Panc1 (cell line): ENCODE data around the gene NPAS2. TPM values are rescaled to one million over a fixed set of nuclear protein-coding genes. Genes with fewer than 3 reads are reported as not detected.

Source experiments
- ATAC-seq: fragments of 200-7000 bp; cut with Tn5 transposase; 2 replicates; pipeline ENCODE4 v1.9.1; 2020; ENCODE audit warnings: mild to moderate bottlenecking, moderate library complexity
- BruUV-seq: library from RNA; stranded (reverse); fragments of 400-500 nt; replicated peaks from 2 replicates; lab custom pipeline; 2021; lab: Mats Ljungman, UMichigan
- CTCF ChIA-PET: fragments of 300-600 bp; sonication (Branson Sonifier 250); formaldehyde crosslinking; loops from one replicate; lab custom pipeline; 2022; ENCODE audit warnings: antibody characterized with exemption; lab: Charles Lee
- POLR2A ChIA-PET: fragments of 300-600 bp; sonication (Branson Sonifier 250); formaldehyde crosslinking; loops from one replicate; lab custom pipeline; 2022; ENCODE audit warnings: antibody characterized with exemption; lab: Charles Lee
- DNase-seq: peaks from one replicate; pipeline ENCODE4 v3.0.0-alpha.2; 2010; ENCODE audit warnings: low read depth, low spot score
- H3K27ac ChIP-seq: 2 replicates; pipeline ENCODE4 v1.5.1; 2011; ENCODE audit warnings: mild to moderate bottlenecking, low read length, inconsistent platforms
- H3K27me3 ChIP-seq: fragments of 200-500 bp; sonication (Bioruptor generic); 2 replicates; pipeline ENCODE4 v1.6.0; 2014; ENCODE audit warnings: low read length, inconsistent platforms; ENCODE audit not compliant: control insufficient read depth, insufficient read depth
- H3K36me3 ChIP-seq: fragments of 200-500 bp; sonication (Bioruptor generic); 2 replicates; pipeline ENCODE4 v1.5.1; 2014; ENCODE audit warnings: inconsistent platforms, mild to moderate bottlenecking, low read length, moderate library complexity; ENCODE audit not compliant: control insufficient read depth, insufficient read depth
- H3K4me1 ChIP-seq: 2 replicates; pipeline ENCODE4 v1.5.1; 2011; ENCODE audit warnings: inconsistent platforms, mild to moderate bottlenecking, low read length, moderate library complexity; ENCODE audit not compliant: control insufficient read depth, insufficient read depth
- H3K4me3 ChIP-seq, 2 experiments: 2 replicates each; pipeline ENCODE4 v1.5.1; 2011 to 2012; ENCODE audit warnings: low read depth in 2 of 2, low read length in 2 of 2, mild to moderate bottlenecking in 2 of 2, inconsistent platforms in 1 of 2, moderate library complexity in 1 of 2
- H3K9me3 ChIP-seq: fragments of 200-500 bp; sonication (Bioruptor generic); 2 replicates; pipeline ENCODE4 v1.5.1; 2014; ENCODE audit warnings: low read depth, mild to moderate bottlenecking, inconsistent platforms, low read length, moderate library complexity; ENCODE audit not compliant: control insufficient read depth, insufficient read depth
- CTCF ChIP-seq: fragments of 450-650 bp; IDR thresholded peaks from 2 replicates; pipeline ENCODE4 v1.5.1; 2017; ENCODE audit warnings: mild to moderate bottlenecking
- POLR2AphosphoS5 ChIP-seq: IDR thresholded peaks from 2 replicates; pipeline ENCODE4 v1.6.1; 2012; ENCODE audit warnings: mild to moderate bottlenecking, low read depth, low read length, moderate library complexity
- SIN3A ChIP-seq: IDR thresholded peaks from 2 replicates; pipeline ENCODE4 v1.6.1; 2012; ENCODE audit warnings: low read depth, mild to moderate bottlenecking, low read length, moderate library complexity, borderline replicate concordance; ENCODE audit not compliant: insufficient read depth
- TCF7L2 ChIP-seq: IDR thresholded peaks from 2 replicates; pipeline ENCODE4 v1.6.1; 2011; ENCODE audit warnings: mild to moderate bottlenecking, low read depth, low read length, inconsistent platforms
- in situ Hi-C: cut with HindIII; loops from 2 replicates; pipeline ENCODE4 v1.10.0; 2016; ENCODE audit warnings: low sequenced_read_pairs, low pct_unique_long_range_greater_than_20kb
- intact Hi-C: fragments of 100-400 bp; cut with micrococcal nuclease; formaldehyde crosslinking; loops from one replicate; pipeline ENCODE4 v1.10.0; 2022; ENCODE audit not compliant: unreplicated experiment
- total RNA-seq: library from RNA; stranded (reverse); gene quantifications from one replicate; pipeline ENCODE4 v1.2.1, GENCODE V29; 2021; ENCODE audit not compliant: unreplicated experiment
- TF ChIP-seq, protein P1 (sequence below), 2 experiments: IDR thresholded peaks; 2 replicates each; pipeline ENCODE4 v1.6.1; 2011 to 2012; ENCODE audit warnings: low read depth in 2 of 2, control low read depth in 1 of 2, low read length in 1 of 2, mild to moderate bottlenecking in 1 of 2, moderate library complexity in 1 of 2; ENCODE audit not compliant: insufficient read depth in 1 of 2

The NPAS2 gene
- total RNA-seq, 1 experiment from 2014 or later: 72.8 TPM

DNA sequence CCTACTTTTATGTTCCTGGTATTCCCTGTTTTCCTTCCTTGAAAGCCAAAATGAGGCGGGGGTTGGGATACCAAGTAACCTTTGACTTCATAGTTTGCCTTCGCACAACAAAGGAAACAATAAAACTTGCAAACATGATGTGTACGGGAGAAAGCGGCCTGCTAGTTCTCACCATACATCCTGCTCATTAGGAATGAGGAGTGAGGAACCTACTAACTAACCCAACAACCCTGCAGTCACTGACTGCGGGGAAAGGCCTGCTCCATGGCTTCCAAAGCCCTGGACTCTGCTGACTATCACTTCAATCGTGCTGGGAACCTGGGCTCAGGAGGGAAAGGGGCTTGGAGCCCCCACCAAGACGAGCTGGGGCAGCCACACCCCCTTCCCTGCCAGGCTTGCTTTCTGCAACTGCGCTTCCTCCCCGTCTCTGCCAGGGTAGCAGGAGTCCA lies 206.3 kb downstream of the NPAS2 start:
- intact Hi-C loops: loop anchor here (5.0 kb wide), 1 partner anchor 126 kb away; the partner anchor contains the start of gene TBC1D8
- DNase-seq: no peak
- ChIA-PET POLR2A (no interaction called here), CTCF (no interaction called here)
- no peak for ATAC-seq
- Histone ChIP-seq H3K4me1 (no peaks in the 10 kb centered on the region; the same call in 1 of the 2 replicates), H3K4me3 (no peak overlapping the region), H3K27me3 (no peaks in the 10 kb centered on the region), H3K36me3 (peaks cover 41% of the 10 kb centered on the region), H3K9me3 (no peaks in the 10 kb centered on the region), H3K27ac (no peak overlapping the region)
- BruUV-seq: no TSS peak
- no peak for TF ChIP-seq CTCF
- TF ChIP-seq, protein P1, sequence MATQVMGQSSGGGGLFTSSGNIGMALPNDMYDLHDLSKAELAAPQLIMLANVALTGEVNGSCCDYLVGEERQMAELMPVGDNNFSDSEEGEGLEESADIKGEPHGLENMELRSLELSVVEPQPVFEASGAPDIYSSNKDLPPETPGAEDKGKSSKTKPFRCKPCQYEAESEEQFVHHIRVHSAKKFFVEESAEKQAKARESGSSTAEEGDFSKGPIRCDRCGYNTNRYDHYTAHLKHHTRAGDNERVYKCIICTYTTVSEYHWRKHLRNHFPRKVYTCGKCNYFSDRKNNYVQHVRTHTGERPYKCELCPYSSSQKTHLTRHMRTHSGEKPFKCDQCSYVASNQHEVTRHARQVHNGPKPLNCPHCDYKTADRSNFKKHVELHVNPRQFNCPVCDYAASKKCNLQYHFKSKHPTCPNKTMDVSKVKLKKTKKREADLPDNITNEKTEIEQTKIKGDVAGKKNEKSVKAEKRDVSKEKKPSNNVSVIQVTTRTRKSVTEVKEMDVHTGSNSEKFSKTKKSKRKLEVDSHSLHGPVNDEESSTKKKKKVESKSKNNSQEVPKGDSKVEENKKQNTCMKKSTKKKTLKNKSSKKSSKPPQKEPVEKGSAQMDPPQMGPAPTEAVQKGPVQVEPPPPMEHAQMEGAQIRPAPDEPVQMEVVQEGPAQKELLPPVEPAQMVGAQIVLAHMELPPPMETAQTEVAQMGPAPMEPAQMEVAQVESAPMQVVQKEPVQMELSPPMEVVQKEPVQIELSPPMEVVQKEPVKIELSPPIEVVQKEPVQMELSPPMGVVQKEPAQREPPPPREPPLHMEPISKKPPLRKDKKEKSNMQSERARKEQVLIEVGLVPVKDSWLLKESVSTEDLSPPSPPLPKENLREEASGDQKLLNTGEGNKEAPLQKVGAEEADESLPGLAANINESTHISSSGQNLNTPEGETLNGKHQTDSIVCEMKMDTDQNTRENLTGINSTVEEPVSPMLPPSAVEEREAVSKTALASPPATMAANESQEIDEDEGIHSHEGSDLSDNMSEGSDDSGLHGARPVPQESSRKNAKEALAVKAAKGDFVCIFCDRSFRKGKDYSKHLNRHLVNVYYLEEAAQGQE (IDR thresholded peaks at IDR 0.05; ENCODE audit: insufficient read depth in 1 of 2, low read depth in 2 of 2, low read length in 1 of 2): no peak
- no peak for TF ChIP-seq TCF7L2
- TF ChIP-seq SIN3A: no peak
- TF ChIP-seq POLR2AphosphoS5: no peak
- in situ Hi-C loops: no loop called here

GRCh38 chr2:101026923-101027469 lies 207.1 kb downstream of the NPAS2 start:
- no peak overlapping the region for H3K27ac ChIP-seq
- no TSS peak for BruUV-seq
- H3K36me3 ChIP-seq: peaks cover 40% of the 10 kb centered on the region
- H3K27me3 ChIP-seq: no peaks in the 10 kb centered on the region
- ChIA-PET POLR2A (no interaction called here), CTCF (no interaction called here)
- 0 out of 2 replicates have a peak, but pooled peaks have one; percentile 24 for TF ChIP-seq POLR2AphosphoS5
- TF ChIP-seq CTCF: no peak
- in situ Hi-C loops (no loop called here), intact Hi-C loops (loop anchor here (5.0 kb wide), 1 partner anchor 125 kb away; the partner anchor contains the start of gene TBC1D8)
- no peak overlapping the region for H3K4me3 ChIP-seq
- 0 out of 2 replicates have a peak, but pooled peaks have one; percentile 17 for ATAC-seq
- no peak for DNase-seq
- no peaks in the 10 kb centered on the region for H3K9me3 ChIP-seq
- no peaks in the 10 kb centered on the region; the same call in 1 of the 2 replicates for H3K4me1 ChIP-seq
